ENCODE data around the gene NDOR1.

The NDOR1 gene

GRCh38 chr9:137168904-137169856 lies 36.3 kb upstream of the NDOR1 start:
- peak overlapping the region; percentile 25 for H3K4me3 ChIP-seq (ENCODE audit: low read length)
- no peak for TF ChIP-seq CTCF (IDR thresholded peaks at IDR 0.05; ENCODE audit: insufficient read depth, low read depth, low read length, missing control alignments)
- peak; percentile 70 for DNase-seq (ENCODE audit: low read depth)

DNA sequence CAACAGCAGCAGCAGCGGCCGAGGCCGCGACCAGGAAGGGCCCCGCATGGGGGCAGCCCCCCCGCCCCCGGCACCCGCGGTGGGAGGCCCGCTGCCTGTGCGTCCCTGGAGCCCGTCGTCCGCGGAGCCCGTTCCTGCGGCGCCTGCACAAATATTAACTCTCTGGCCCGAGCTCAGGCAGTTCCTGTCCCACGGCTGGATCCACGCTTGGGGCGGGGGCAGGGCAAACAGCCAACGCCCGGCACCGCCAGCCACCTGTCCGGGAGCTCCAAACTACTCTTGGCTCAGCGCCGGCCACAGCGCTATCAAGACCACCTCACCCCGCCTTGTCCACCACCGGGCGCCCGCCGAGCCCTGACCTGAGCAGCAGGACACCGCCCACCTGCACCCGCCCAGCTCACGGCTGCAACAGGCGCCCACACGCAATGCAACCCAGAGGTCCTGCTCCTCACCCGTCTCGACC lies 35.6 kb upstream of the NDOR1 start, which contains the start of gene LRRC26:
TSS of gene LRRC26 (minus strand) at position 156 of the 463 bp plus-strand sequence. CDS start at position 48, 108 bp downstream.
- peak within 1 kb of the TSS; percentile 25 for H3K4me3 ChIP-seq (ENCODE audit: low read length)
- TF ChIP-seq CTCF (IDR thresholded peaks at IDR 0.05; ENCODE audit: insufficient read depth, low read depth, low read length, missing control alignments) = no peak
- DNase-seq (ENCODE audit: low read depth) = no peak

DNA sequence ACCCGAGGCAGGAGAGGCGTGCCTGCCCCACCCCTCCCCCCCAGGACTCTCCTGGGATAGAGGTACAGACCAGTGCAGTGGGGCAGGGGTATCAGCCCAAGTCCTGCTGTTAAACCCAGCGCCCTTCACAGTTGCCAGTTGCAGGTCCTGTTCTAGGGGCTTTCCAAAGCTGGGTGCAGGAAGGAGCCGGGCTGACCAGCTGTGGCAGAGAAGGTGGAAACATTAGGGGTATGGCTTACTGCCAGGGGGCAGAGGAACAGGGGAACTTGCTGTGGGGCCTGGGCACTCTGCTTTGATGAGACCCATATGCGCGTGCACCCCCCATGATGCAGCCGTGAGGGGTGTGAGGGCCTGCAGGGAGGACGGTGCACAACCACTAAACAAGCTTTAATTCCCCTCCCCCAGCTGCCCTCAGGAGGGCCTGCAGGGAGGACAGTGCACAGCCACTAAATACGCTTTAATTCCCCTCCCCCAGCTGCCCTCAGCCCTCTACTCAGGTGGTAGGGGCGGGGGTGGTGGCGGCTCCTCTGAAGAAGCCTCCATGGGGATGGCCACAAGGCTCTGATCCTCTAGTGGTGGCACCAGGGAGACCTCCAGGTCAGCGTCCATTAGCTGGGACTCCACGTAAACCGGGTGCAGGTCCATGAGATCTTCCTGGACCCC lies 34.9 kb upstream of the NDOR1 start:
- DNase-seq (ENCODE audit: low read depth) = no peak
- H3K4me3 ChIP-seq (ENCODE audit: low read length) = no peak overlapping the region
- no peak for TF ChIP-seq CTCF (IDR thresholded peaks at IDR 0.05; ENCODE audit: insufficient read depth, low read depth, low read length, missing control alignments)

GRCh38 chr9:137171149-137171900 lies 34.2 kb upstream of the NDOR1 start:
- DNase-seq (ENCODE audit: low read depth) = no peak
- no peak overlapping the region for H3K4me3 ChIP-seq (ENCODE audit: low read length)
- TF ChIP-seq CTCF (IDR thresholded peaks at IDR 0.05; ENCODE audit: insufficient read depth, low read depth, low read length, missing control alignments) = no peak

DNA sequence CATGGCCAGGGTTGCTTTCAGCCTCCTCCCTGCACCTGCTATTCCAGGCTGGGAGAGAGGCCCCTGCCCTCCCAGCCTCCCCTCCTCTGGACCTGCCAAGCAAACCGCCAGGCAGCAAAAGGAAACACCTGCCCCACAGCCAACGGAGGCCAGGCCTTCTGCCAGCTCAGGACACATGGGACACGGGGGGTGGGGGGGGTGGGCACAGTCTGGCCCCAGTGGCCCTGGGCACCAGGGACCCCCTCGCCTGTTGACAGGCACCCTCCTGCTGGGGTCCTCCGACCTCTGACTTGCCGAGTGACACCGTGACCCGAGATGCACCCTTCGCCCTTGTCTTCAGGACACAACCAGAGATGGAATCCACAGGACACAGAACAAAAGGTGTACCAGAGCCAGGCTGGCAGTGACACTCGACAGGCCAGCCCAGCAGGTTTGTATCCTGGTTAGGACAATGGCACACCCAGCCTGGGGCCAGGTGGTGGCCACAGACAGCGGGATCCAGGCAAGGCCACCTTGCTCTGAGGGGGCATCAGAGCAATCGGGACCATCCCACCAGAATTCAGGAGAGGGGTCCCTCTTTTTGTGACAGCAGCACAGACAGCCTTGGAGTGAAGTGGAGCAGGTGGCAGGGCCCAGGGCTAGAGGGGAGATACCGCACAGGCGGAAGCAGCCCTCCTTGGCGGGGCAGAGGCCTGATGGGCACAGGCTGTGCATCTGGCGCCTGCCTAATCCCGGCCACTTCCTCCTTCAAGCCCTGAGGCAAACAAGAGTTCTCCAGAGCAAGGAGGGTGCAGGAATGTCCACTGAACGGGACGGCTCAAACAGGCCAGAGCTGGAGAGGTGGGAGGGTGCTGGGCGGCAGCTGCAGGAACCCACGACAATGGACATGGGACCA lies 32.4 kb upstream of the NDOR1 start:
- H3K4me3 ChIP-seq (ENCODE audit: low read length) = no peak overlapping the region
- DNase-seq (ENCODE audit: low read depth) = no peak

More for the DNA sequence above, 32.4 kb upstream of the NDOR1 start:
- no peak for TF ChIP-seq CTCF (IDR thresholded peaks at IDR 0.05; ENCODE audit: insufficient read depth, low read depth, low read length, missing control alignments)

All from epithelial cell of esophagus (primary cell).